HG03097 (cell line): Measurements from ENCODE around the gene ZFP36L1.
A peak's percentile ranks its signal among the peaks of the same experiment; 100 is the strongest.

Experiments
- ATAC-seq: cut with Tn5 transposase; IDR thresholded peaks from one replicate; pipeline ENCODE4 v1.9.1; 2021; ENCODE audit not compliant: unreplicated experiment, low FRiP score

ZFP36L1 gene

DNA sequence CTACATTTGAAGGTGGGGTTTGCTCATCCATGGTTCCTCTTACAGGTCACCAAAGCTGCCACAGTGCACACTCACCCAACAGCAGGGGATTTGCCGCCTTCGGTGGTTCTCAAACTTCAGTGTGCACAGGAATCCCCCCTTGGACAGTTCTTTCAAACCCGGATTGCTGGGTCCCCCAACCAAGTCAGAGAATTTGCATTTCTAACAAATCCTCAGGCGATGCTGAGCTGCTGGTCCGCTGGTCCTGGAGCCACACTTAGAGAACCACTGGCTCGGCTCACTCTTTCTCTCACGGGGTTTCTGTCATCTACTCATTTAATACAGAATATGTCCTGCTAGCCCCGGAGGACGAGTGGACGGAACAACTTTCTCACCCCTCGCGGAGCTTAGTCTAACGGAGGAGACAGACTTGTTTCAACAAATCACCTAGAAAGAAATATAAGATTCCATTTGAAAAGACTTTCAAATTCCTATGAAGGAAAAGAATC lies 24.1 kb upstream of the ZFP36L1 start:
- ATAC-seq: no peak

- ATAC-seq: peak; percentile 41
Measured at GRCh38 chr14:68816183-68816942, 23.5 kb upstream of the ZFP36L1 start.

DNA sequence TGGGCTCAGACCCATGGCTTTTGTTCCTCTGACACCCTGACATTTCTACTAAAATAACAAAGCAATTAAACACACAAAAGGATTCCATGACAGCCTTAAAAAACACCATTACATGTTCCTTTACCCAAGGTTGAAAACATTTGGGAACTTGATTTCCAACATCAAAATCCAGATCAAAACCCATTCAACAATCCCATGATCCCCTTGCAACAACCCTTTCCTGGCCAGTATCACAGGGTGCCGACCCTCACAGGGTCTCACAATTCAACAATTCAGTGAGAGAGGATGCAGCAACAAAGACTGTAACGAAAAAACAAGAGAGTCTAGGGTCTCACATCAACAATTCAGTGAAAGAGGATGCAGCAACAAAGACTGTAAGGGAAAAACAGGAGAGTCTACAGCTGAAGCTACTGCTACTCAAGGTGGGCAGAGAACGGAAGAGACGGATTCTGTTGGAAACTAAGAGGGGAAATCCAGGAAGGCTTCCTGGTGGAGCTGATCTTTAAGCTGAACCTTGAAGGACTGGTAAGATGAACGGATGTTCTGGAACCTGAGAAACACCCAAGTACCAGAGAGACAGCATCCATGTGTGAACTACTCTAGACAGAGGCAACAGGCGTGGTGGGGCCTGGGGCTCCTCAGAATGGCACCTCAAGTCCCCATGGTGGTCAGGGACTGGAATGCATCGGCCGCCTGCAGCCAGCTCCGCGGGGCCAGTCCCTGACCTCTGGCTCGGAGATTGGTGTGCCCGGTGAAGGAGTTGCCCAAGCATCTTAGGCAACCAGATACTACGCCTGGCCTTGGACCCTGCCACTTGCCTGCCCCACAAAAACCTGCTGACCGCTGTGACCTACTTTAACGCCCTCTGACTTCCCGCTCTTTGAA lies 22.7 kb upstream of the ZFP36L1 start:
- no peak for ATAC-seq

DNA sequence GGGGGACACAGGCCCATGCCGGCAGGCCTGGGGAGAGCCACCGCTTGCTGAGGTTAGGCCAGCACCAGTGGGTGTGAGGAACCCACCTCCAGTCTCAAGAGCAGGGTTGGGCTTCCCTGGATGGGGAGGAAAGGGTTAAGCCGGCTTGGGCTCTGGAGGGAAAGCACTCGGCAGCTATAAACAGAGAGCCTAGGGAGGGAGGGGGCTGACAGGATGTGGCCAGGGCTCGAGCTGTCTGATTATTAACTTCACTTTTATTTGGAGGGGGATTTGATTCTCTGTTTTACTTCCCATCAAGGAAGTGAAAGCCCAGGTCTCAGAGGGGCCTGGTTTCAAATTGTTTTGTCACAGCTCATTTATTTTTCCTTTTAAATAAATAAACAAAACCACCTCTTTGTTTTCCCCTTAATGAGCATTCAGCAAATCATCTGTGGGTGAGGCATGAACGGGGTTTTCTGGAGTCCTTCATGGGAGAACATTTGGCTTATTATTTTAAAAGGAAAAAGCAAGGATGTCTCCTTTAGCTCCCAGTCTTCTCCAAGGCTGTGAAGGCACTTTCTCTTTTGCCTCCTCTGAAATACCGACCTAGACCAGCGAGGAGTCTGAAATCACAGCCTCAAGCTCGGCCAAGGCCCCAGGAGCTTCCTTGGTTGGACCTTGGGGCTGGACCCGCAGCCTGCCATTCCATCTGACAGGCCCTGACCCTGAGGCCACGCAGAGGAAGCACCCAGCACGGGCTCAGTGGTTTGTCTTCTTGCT lies 21.9 kb upstream of the ZFP36L1 start:
- ATAC-seq: peak; percentile 38

- no peak for ATAC-seq
Measured at GRCh38 chr14:68814238-68814538, 21.3 kb upstream of the ZFP36L1 start.

GRCh38 chr14:68813318-68813838 lies 20.5 kb upstream of the ZFP36L1 start:
- no peak for ATAC-seq

DNA sequence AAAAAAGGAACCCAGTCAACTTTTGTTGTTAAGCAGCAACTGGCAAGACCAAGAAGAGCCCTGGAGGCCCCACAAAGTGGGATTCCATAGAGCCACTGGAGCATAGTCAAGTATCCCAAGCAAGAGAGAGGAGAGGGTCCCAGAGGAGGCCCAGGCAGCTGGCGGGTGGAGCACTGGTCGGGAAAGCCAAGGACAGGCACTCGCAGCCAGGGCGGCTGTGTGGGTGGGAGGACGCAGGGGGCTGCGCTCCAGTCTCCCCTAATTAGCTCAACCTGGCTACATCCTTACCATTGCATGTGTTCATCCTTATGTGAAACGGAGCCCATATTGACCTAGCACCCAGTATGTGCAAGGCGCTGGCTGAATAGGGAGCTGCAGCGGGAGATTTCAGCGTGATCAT lies 18.3 kb upstream of the ZFP36L1 start:
- ATAC-seq: no peak

DNA sequence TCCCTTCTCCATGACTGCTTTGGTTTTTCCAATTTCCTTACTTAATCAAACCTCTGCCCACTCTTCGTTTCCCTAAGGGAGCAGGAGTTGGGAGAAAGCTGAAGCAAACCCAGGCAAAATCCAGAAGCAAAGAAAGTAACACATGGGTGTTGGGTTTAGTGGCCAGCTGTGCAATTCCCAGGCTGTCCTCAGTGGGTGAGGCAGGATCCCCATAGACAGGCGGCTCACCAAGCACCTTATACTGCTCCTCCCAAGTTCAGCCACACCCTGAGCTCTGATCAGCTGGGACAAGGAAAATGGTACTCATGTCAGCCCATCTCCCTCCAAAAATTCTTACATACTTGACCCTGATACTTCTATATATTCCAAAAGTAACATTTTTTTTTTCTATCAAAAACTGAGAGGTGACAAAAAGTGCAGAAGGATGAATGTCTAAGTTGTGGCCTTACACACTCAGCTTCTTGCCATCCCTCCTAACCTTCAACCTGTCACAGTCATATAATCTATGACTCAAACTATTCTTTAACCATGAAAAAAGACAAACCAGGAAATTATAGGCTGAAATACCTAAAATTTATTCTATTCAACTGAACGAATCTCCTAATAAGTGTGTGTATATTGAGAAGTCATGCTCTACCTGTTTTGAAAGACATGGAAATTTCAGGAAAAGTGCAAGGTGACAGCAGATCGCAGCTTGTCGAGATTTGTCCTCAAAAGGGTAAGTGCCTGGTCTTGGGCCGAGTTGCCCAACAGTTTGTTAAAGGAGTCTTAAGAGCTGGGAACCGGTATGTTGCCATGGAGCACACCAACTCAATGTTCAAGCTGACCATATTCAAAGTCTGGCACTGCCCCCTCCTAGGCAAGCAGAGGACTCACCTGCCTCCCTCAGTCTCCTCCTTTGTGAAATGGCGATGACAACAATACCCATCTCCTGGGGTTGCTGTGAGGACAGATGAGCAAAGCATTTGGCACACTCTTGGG lies 17.6 kb upstream of the ZFP36L1 start:
- ATAC-seq: no peak

GRCh38 chr14:68809524-68809923 lies 16.7 kb upstream of the ZFP36L1 start:
- no peak for ATAC-seq

DNA sequence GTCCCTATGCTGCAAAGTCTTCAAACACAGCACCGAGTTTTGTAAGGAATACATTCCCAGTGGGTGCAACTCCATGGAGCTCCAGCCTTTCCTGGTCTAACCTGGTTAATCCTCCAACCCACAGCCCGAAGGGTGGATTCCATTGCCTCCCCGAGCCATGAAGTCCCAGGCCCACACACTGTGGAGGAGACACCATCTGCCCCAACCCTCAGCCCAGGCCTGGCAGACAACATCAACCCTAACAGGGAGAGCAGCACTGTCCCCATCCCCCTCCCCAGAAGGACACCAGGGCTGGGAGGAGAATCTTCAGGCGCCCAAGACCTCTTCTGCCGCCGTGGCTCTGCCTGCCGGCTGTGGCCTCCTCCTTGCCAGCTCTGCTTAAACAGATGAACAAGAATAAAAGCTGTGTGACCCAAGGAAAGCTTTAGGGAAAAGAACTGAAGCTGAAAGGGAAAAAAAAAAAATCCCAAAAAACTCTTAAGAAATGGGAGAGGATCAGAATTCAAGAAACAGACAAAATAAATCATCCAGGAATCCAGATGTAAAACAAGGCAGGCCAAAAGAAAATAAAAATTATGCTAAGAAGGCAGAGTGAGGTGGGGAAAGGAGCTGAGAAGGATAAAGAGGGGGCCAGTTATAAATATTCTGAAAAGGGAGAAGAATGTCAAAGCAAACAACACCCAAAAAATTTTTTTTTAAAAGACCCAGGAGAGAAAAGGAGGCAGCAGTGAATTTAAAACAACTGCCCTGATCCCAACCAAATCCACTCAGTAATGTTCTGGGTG lies 16.0 kb upstream of the ZFP36L1 start:
- ATAC-seq: no peak

DNA sequence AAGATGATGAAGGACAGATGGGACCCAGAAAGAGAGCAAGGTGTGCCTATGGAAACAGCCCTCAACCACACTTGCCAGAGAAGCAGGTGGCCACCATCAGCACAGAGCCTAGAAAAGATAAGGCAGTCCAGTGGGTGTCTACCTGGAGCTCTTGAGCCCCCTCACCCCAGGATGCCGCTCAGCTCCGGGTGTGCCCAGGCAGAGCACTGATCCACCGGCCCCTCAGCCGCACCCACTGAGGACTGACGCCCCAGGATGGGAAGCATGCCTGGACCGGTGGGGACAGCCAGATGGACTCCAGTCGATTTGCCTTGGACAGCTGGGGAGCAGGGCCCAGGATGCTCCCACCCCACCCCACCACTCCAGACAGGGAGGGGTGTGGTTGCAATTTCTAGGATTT lies 15.1 kb upstream of the ZFP36L1 start:
- no peak for ATAC-seq

GRCh38 chr14:68807148-68807600 lies 14.3 kb upstream of the ZFP36L1 start:
- no peak for ATAC-seq

DNA sequence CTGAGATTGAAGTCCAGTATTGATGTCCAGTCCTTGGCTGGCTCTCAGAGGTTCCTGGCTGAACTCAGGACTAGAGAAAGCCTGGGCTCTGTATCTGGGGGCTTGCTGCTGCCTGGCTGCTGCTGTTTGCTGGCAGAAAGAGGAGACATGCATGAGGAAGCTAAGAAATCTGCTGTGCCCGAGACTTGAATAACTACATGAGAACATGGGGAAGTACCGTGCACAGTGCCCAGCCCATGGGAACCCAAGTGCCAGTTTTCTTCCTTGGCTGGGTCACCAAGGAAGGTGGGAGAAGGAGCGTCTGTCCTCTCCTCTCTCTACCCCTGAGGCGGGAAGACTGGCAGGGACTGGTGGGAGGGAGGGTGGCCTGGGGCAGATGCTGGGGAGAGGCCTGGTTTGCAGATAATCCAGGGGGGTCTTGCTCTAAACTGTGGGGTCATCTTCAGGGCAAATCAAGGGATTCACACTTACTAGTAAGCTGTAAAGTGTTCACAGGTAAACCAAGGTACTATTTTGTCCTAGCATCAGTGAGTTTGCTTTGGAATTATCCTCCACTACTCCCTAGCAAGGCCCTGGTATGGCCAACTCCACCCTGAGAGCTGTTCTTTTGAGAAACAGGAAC lies 13.8 kb upstream of the ZFP36L1 start:
- no peak for ATAC-seq

- no peak for ATAC-seq
Measured at GRCh38 chr14:68805414-68805813, 12.5 kb upstream of the ZFP36L1 start.

DNA sequence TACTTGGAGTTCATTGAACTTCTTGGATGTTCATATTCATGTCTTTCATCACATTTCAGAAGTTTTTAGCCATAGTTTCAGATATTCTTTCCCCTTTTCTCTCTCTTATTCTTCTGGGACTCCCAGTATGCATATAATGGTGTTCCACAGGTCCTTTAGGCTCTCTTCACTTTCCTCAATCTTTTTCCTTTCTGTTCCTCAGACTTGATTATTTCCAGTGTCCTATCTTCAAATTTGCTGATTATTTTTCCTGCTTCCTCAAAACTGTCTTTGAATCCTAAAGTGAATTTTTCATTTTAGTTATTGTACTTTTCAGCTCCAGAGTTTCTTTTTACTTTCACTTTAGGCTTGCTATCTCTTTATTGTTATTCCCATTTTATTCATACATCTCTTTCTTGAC lies 8.8 kb upstream of the ZFP36L1 start:
- no peak for ATAC-seq

DNA sequence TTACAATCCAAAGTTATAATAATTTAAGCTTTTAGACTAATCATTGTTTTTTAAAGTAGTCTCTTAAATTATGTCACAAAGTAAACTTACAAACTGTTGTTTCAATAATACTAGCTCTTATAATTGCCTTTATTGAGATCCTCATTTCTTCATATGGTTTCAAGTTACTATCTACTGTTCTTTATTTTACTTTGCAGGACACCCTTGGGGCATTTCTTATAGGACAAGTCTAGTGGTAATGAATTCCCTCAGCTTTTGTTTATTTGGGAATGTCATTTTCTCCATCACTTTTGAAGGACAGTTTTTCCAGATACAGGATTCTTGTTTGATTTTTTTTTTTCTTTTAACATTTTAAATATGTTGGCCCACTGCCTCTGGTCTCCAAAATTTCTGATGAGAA lies 8.1 kb upstream of the ZFP36L1 start:
- ATAC-seq: no peak

- no peak for ATAC-seq
Measured at GRCh38 chr14:68800390-68800789, 7.5 kb upstream of the ZFP36L1 start.

DNA sequence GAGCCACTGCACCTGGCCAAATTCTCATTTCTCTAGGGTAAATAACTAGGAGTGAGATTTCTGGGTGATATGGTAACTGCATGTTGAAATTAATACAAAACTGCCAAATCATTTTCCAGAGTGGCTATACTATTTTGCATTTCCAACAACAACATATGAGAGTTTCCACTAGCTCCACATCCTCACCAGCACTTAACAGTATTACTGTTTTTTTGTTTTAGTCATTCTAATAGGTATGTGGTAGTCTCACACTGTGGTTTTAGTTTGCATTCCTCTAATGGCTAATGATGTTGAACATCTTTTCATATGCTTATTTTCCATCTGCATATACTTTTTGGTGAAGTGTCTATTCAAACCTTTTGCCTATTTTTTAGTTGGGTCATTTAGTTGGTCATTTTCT lies 5.8 kb upstream of the ZFP36L1 start:
- ATAC-seq: no peak
